Spleen (tissue), 7 donors: Measurements from ENCODE around the gene SETD1A.

Experiments
- CTCF ChIP-seq, 11 experiments: fragments of 200-600 bp in 7 of 11; fragments of 450-650 bp in 4 of 11; sonication (generic) in 4 of 11; IDR thresholded peaks in 8 of 11; conservative IDR thresholded peaks in 3 of 11; 1 replicate in 7 of 11; 2 replicates in 4 of 11; pipeline versions ENCODE4 v1.4.0 to v1.8.0; 2016 to 2021; ENCODE audit warnings: antibody characterized with exemption in 11 of 11, inconsistent platforms in 4 of 11, mild to moderate bottlenecking in 1 of 11
- POLR2A ChIP-seq, 3 donors: fragments of 450-650 bp; IDR thresholded peaks; one replicate each; pipeline ENCODE4 v1.5.1; 2017; ENCODE audit warnings: antibody characterized with exemption in 3 of 3, mild to moderate bottlenecking in 1 of 3
- POLR2AphosphoS5 ChIP-seq, 3 donors: sonication (generic); formaldehyde crosslinking; IDR thresholded peaks; one replicate each; pipeline ENCODE4 v1.5.1; 2017; ENCODE audit warnings: antibody characterized with exemption in 3 of 3
- donor health status: DM: no; HTN: no; CAD: no; lungs with moderate emphysema.
- donor health status: DM: no; HTN: no; CAD: no.
- donor health status: DM: no; HTN: no; CAD: no.

GRCh38 chr16:30953111-30953510, 4.4 kb upstream of the SETD1A start:
- no peak for TF ChIP-seq CTCF (IDR thresholded peaks at IDR 0.05 in 8 of 11, conservative IDR thresholded peaks at IDR 0.05 in 3 of 11)
- TF ChIP-seq POLR2AphosphoS5 (IDR thresholded peaks at IDR 0.05), result no peak
- TF ChIP-seq POLR2A (IDR thresholded peaks at IDR 0.05), result no peak
